PFSK-1 (cell line): ENCODE results near the gene FOXA3.

Experiments
- FOXP2 ChIP-seq: optimal IDR thresholded peaks from 2 replicates; pipeline ENCODE3; 2011; ENCODE audit warnings: borderline replicate concordance, control low read depth, inconsistent platforms; ENCODE audit not compliant: insufficient read depth; ENCODE audit errors: extremely low read length, extremely low read depth
- POLR2AphosphoS5 ChIP-seq: IDR thresholded peaks from 2 replicates; pipeline ENCODE4 v1.6.1; 2012; ENCODE audit warnings: low read depth, mild to moderate bottlenecking, control low read depth, low read length, moderate library complexity
- SIN3A ChIP-seq: IDR thresholded peaks from 2 replicates; pipeline ENCODE4 v1.6.1; 2012; ENCODE audit warnings: mild to moderate bottlenecking, low read length, moderate library complexity, borderline replicate concordance; ENCODE audit not compliant: insufficient read depth
- TAF1 ChIP-seq: IDR thresholded peaks from 2 replicates; pipeline ENCODE4 v1.6.1; 2012; ENCODE audit warnings: low read length, control low read depth, borderline replicate concordance; ENCODE audit not compliant: insufficient read depth
- TF ChIP-seq, protein P1 (sequence below), 2 experiments: IDR thresholded peaks; 2 replicates each; pipeline versions ENCODE4 v1.6.1 to v1.8.0; 2011 to 2012; ENCODE audit warnings: low read depth in 2 of 2, low read length in 2 of 2, control low read depth in 1 of 2, inconsistent platforms in 1 of 2, mild to moderate bottlenecking in 1 of 2, moderate library complexity in 1 of 2; ENCODE audit not compliant: insufficient read depth in 1 of 2

FOXA3 gene

DNA sequence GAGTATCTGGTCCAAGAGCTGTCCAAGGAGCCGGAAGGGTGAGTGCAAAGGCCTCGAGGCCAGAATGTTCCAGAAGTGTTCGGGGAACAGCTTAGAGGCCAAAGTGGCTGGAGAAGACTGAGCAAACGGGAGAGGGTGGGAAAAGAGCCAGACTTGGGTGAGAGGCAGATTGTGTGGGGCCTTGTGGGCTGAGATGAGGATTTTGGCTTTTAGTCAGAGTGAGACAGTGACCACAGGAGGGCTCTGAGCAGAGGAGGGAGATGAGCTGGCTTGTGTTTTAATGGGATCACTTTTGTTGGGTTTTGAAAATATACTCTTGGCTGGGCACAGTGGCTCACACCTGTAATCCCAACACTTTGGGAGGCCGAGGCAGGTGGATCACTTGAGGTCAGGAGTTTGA, 44.8 kb downstream of the FOXA3 start:
- TF ChIP-seq TAF1 (no peak), POLR2AphosphoS5 (no peak), SIN3A (no peak), FOXP2 (no peak)
- TF ChIP-seq, protein P1, sequence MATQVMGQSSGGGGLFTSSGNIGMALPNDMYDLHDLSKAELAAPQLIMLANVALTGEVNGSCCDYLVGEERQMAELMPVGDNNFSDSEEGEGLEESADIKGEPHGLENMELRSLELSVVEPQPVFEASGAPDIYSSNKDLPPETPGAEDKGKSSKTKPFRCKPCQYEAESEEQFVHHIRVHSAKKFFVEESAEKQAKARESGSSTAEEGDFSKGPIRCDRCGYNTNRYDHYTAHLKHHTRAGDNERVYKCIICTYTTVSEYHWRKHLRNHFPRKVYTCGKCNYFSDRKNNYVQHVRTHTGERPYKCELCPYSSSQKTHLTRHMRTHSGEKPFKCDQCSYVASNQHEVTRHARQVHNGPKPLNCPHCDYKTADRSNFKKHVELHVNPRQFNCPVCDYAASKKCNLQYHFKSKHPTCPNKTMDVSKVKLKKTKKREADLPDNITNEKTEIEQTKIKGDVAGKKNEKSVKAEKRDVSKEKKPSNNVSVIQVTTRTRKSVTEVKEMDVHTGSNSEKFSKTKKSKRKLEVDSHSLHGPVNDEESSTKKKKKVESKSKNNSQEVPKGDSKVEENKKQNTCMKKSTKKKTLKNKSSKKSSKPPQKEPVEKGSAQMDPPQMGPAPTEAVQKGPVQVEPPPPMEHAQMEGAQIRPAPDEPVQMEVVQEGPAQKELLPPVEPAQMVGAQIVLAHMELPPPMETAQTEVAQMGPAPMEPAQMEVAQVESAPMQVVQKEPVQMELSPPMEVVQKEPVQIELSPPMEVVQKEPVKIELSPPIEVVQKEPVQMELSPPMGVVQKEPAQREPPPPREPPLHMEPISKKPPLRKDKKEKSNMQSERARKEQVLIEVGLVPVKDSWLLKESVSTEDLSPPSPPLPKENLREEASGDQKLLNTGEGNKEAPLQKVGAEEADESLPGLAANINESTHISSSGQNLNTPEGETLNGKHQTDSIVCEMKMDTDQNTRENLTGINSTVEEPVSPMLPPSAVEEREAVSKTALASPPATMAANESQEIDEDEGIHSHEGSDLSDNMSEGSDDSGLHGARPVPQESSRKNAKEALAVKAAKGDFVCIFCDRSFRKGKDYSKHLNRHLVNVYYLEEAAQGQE (IDR thresholded peaks at IDR 0.05; ENCODE audit: insufficient read depth in 1 of 2, low read depth in 2 of 2, low read length in 2 of 2) = no peak

DNA sequence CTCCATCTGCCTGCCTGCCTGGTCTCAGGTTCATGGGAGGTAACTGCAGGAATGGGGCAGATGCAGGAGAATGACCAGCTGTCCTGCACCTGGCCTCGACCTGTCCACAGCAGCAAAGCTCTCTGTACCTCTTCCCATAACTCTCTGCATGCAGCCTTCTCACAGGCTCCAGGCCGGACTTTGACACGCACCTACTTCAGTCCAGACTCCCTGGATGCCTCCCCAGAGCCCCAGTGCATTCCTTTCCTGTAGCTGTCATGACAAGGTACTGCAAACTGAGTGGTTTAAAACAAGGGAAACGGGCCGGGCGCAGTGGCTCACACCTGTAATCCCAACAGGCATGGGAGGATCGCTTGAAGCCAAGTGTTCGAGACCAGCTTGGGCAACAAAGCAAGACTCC, 47.2 kb downstream of the FOXA3 start:
- no peak for TF ChIP-seq TAF1
- TF ChIP-seq SIN3A = no peak
- TF ChIP-seq FOXP2 = no peak
- TF ChIP-seq POLR2AphosphoS5 = no peak
- TF ChIP-seq, protein P1 (IDR thresholded peaks at IDR 0.05; ENCODE audit: insufficient read depth in 1 of 2, low read depth in 2 of 2, low read length in 2 of 2) = no peak

DNA sequence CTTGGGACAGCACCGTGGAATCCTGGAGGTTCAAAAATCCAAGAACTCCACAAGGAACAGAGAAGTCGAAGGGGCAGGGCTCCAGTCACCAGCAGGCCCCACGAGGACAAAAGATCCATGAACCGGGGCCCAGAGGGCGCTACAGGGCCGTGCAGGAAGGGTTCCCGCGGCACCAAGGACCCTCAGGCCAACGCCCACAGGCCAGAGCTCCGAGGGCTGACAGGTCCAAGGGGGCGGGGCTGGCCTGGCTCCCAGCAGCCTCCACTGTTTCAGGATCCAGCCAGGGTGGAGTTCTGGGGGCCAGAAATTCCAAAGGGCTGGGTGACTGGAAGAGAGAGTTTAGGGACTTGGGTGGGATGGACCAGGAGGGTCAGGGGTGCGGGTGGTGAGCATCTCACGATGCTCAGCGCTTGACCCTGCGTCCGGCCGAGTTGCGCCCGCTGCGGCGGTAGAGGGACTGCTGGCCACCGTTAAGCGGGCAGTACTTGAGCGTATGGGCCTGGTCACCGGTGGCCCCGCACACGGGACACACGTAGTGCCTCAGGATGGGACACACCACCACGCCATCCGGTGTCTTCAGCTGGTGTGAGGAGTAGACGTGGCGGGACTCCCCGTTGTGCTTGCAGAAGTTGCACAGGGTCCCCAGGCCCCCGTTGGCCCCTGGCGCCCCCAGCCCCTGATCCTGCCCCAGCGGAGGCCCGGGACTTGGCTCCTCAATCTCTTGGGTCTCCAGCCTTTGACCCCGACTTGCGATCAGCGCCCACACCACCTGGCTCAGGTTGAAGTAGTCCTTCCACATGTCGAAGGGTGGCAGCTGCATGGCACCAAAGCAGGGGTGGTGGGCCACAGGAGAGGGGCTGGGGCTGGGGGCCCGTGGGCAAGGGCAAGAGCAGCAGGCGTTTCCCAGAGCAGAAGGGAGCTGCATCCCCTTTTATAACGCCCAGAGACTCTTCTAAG, 50.0 kb downstream of the FOXA3 start, which contains the start of gene NANOS2:
NANOS2 (minus strand) TSS at position 905 of the 957 bp plus-strand sequence; CDS start at position 820, 85 bp downstream.
- TF ChIP-seq SIN3A (no peak), TAF1 (no peak), FOXP2 (no peak), POLR2AphosphoS5 (no peak)
- TF ChIP-seq, protein P1 (IDR thresholded peaks at IDR 0.05; ENCODE audit: insufficient read depth in 1 of 2, low read depth in 2 of 2, low read length in 2 of 2) = no peak

DNA sequence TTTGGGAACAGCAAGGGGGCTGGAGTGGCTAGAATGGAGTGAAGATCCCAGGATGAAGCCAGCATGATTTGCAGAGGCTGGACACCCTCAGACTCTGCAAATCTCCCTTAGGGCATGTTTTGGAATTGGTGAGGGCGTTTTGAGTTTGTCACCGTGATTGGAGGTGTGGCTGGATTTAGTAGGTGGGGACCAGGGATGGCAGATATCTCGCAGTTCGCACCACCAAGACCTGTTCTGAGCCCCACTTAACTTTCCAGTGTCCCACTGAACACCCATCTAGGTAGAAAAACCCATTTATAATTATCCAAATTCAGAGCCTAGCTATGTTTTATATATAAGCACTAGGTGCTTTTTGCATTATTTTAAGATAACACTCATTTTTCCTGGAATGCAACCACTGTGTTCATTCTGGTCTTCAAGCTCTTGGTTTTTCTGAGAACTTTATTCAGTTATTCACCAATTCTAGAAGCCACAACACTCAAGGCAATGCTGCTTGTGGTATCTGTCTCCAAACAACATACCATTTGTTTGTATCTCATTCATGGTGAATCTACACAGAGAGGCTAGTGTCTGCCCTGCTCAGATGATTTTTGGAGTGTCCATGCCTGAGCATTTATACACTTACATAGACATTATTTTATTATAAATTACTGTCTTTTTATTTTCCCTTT, 53.4 kb downstream of the FOXA3 start:
- TF ChIP-seq TAF1 = no peak
- no peak for TF ChIP-seq FOXP2
- TF ChIP-seq SIN3A = no peak
- TF ChIP-seq, protein P1 (IDR thresholded peaks at IDR 0.05; ENCODE audit: insufficient read depth in 1 of 2, low read depth in 2 of 2, low read length in 2 of 2) = no peak
- TF ChIP-seq POLR2AphosphoS5 = no peak
